Neural progenitor cell (in vitro differentiated cells): ENCODE results near the gene FRS3.

Experiments
- CTCF ChIP-seq: fragments of 200-600 bp; sonication (generic); IDR thresholded peaks from 2 replicates; pipeline ENCODE4 v1.5.1; 2017; ENCODE audit warnings: antibody characterized with exemption, mild to moderate bottlenecking
- EZH2phosphoT487 ChIP-seq: fragments of 200-600 bp; sonication (generic); IDR thresholded peaks from 2 replicates; pipeline ENCODE4 v1.6.1; 2017; ENCODE audit warnings: antibody characterized with exemption

GRCh38 chr6:41750374-41750773, 29.3 kb downstream of the FRS3 start:
- TF ChIP-seq CTCF (no peak), EZH2phosphoT487 (no peak)
